B cell (primary cell): ENCODE results near the gene MTHFSD.

Experiments
- CTCF ChIP-seq: fragments of 200-600 bp; IDR thresholded peaks from one replicate; pipeline ENCODE4 v1.8.0; 2022; ENCODE audit warnings: antibody characterized with exemption, mild to moderate bottlenecking
- EZH2 ChIP-seq: IDR thresholded peaks from 2 replicates; pipeline ENCODE4 v1.6.1; 2012; ENCODE audit warnings: borderline replicate concordance, low read depth, mild to moderate bottlenecking, moderate library complexity, low read length; ENCODE audit not compliant: insufficient read depth, poor library complexity, severe bottlenecking

DNA sequence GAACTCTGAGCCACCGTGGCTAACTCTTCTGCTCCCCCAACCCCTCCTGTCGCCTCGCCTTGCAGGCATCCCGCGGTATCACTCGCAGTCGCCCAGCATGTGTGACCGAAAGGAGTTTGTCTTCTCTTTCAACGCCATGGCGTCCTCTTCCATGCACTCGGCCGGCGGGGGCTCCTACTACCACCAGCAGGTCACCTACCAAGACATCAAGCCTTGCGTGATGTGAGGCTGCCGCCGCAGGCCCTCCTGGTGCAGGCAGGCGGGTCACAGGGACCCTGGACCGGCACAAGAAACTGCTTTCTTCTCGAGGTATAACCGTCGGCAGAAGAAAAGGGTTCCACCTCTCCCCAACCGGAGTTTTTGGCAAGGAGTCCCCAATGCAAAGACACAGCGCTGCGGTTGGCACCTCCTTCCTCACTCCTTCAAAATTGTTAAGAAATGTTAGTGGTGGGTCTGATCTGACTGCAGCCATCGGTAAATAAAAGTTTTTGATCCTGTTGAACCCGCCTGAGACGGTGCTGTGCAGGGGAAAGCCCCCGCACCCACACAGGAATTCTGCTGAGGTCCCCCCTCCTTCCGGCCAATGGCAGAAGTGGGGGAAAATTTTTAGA lies 42.1 kb downstream of the MTHFSD start:
- TF ChIP-seq CTCF (no peak), EZH2 (no peak)
